Measurements from ENCODE around the gene PJA1.

The PJA1 gene

GRCh38 chrX:69124108-69124507, 41.1 kb downstream of the PJA1 start:
- H3K27ac ChIP-seq (ENCODE audit: low read depth, low read length), result no peak overlapping the region
- H3K9me3 ChIP-seq (ENCODE audit: control insufficient read depth in 5 of 5, low read length in 5 of 5), result no peaks in the 10 kb centered on the region
- no peak overlapping the region for H3K4me3 ChIP-seq (ENCODE audit: low read depth in 1 of 5, low read length in 5 of 5)
- peaks cover 3 to 27% (median 9%) of the 10 kb centered on the region in 5 donors for H3K4me1 ChIP-seq (ENCODE audit: control insufficient read depth in 5 of 5, insufficient read depth in 5 of 5, low read length in 5 of 5)
- H3K9ac ChIP-seq (ENCODE audit: low read length in 5 of 5), result no peak overlapping the region
- H3K27me3 ChIP-seq (ENCODE audit: control insufficient read depth in 5 of 5, insufficient read depth in 4 of 5, low read length in 5 of 5), result peaks cover 0 to 40% (median 21%) of the 10 kb centered on the region in 5 donors
- H3K36me3 ChIP-seq (ENCODE audit: control insufficient read depth in 5 of 5, insufficient read depth in 5 of 5, low read length in 5 of 5), result no peaks in the 10 kb centered on the region

- H3K9ac ChIP-seq (ENCODE audit: low read length in 5 of 5), result no peak overlapping the region
- no peaks in the 10 kb centered on the region for H3K36me3 ChIP-seq (ENCODE audit: control insufficient read depth in 5 of 5, insufficient read depth in 5 of 5, low read length in 5 of 5)
- no peak overlapping the region for H3K4me3 ChIP-seq (ENCODE audit: low read depth in 1 of 5, low read length in 5 of 5)
- H3K27ac ChIP-seq (ENCODE audit: low read depth, low read length), result no peak overlapping the region
- H3K4me1 ChIP-seq (ENCODE audit: control insufficient read depth in 5 of 5, insufficient read depth in 5 of 5, low read length in 5 of 5), result peaks cover 3 to 21% (median 4%) of the 10 kb centered on the region in 5 donors
- peaks cover 0 to 39% (median 21%) of the 10 kb centered on the region in 5 donors for H3K27me3 ChIP-seq (ENCODE audit: control insufficient read depth in 5 of 5, insufficient read depth in 4 of 5, low read length in 5 of 5)
- no peaks in the 10 kb centered on the region for H3K9me3 ChIP-seq (ENCODE audit: control insufficient read depth in 5 of 5, low read length in 5 of 5)
These were observed 41.8 kb downstream of the PJA1 start for GRCh38 chrX:69123481-69123880.

DNA sequence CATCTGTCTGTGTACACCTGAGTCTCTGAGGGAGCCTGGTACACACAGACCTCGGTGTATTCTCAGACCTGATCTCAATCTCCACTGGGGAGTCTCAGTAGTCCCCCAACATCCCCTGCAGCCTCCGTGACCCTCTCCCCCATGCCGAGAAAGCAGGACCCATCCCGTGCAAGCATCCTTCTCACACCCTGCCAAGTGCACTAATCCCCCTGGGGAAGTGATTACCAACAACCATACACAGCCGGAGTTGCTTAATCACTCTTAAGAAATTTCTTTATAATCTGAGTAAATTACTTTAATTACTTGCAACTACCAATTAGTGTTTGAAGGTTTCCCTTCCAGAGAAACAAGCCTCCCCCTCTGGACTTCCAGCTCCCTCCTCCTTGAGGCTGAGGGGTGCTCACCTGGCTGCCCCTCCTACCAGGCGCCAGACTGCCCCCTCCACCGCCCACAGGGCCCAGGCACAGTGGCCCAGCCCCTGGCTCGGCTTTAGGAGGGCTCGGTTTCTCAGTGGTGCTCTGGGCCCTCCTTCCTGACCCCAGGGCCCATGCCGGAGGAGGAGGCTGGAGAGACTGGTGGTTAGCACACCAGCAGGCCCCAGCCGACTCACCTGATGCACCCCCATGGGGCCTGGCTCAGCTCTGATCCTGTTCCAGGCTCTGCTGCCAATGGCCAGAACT, 43.8 kb downstream of the PJA1 start:
- Histone ChIP-seq H3K9me3 (ENCODE audit: control insufficient read depth in 5 of 5, low read length in 5 of 5) (no peaks in the 10 kb centered on the region), H3K27me3 (ENCODE audit: control insufficient read depth in 5 of 5, insufficient read depth in 4 of 5, low read length in 5 of 5) (peaks cover 0 to 32% (median 16%) of the 10 kb centered on the region in 5 donors)

DNA sequence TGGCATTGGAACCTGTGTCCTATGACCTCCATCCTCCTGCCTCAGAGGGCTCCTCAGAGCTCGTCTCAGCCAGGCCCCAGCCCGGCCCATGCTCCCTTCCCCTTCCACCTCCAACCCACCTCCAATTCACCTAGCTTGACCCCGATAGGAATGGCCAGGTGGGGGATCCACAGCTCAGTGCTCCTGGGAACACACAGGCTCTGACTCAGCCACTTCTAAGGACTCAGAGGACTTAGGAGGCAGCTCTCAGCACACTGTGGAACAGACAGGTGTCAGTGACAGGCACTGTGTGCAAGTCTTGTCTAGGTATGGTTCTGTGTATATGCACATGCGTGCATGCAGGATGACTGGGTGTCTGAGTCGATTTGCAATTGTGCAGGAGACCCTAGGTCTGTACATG, 44.8 kb downstream of the PJA1 start:
- Histone ChIP-seq H3K9me3 (ENCODE audit: control insufficient read depth in 5 of 5, low read length in 5 of 5) (no peaks in the 10 kb centered on the region), H3K4me1 (ENCODE audit: control insufficient read depth in 5 of 5, insufficient read depth in 5 of 5, low read length in 5 of 5) (peaks cover 0 to 13% (median 3%) of the 10 kb centered on the region in 5 donors), H3K27ac (ENCODE audit: low read depth, low read length) (no peak overlapping the region), H3K4me3 (ENCODE audit: low read depth in 1 of 5, low read length in 5 of 5) (no peak overlapping the region), H3K9ac (ENCODE audit: low read length in 5 of 5) (no peak overlapping the region), H3K36me3 (ENCODE audit: control insufficient read depth in 5 of 5, insufficient read depth in 5 of 5, low read length in 5 of 5) (no peaks in the 10 kb centered on the region), H3K27me3 (ENCODE audit: control insufficient read depth in 5 of 5, insufficient read depth in 4 of 5, low read length in 5 of 5) (peaks cover 0 to 35% (median 9%) of the 10 kb centered on the region in 5 donors)

More for the DNA sequence above, 43.8 kb downstream of the PJA1 start:
- Histone ChIP-seq H3K4me3 (ENCODE audit: low read depth in 1 of 5, low read length in 5 of 5) (no peak overlapping the region), H3K36me3 (ENCODE audit: control insufficient read depth in 5 of 5, insufficient read depth in 5 of 5, low read length in 5 of 5) (no peaks in the 10 kb centered on the region), H3K4me1 (ENCODE audit: control insufficient read depth in 5 of 5, insufficient read depth in 5 of 5, low read length in 5 of 5) (peaks cover 0 to 14% (median 3%) of the 10 kb centered on the region in 5 donors), H3K27ac (ENCODE audit: low read depth, low read length) (no peak overlapping the region), H3K9ac (ENCODE audit: low read length in 5 of 5) (no peak overlapping the region)

DNA sequence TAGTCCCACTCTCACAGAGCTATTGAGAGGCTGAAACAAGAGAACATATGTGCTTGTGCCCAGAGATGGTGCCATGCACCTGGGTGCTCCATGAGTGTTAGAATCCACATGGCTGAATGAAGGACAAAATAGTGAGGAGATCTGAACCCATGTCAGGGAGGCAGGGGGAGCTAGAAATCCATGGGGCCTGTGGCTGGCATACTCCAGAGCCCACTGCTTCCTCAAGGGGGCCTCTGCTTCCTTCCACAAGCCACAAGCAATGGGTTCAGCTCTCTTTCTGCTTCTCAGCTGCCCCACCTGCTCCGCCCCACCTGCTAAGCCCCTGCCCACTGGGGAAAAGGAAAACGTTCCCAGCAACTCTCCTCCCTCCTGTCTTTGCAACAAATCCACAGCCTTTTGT, 46.1 kb downstream of the PJA1 start:
- no peaks in the 10 kb centered on the region for H3K36me3 ChIP-seq (ENCODE audit: control insufficient read depth in 5 of 5, insufficient read depth in 5 of 5, low read length in 5 of 5)
- peaks cover 0 to 36% (median 12%) of the 10 kb centered on the region in 5 donors for H3K27me3 ChIP-seq (ENCODE audit: control insufficient read depth in 5 of 5, insufficient read depth in 4 of 5, low read length in 5 of 5)
- peaks cover 0 to 13% (median 3%) of the 10 kb centered on the region in 5 donors for H3K4me1 ChIP-seq (ENCODE audit: control insufficient read depth in 5 of 5, insufficient read depth in 5 of 5, low read length in 5 of 5)
- H3K4me3 ChIP-seq (ENCODE audit: low read depth in 1 of 5, low read length in 5 of 5), result no peak overlapping the region
- no peak overlapping the region for H3K27ac ChIP-seq (ENCODE audit: low read depth, low read length)
- no peaks in the 10 kb centered on the region for H3K9me3 ChIP-seq (ENCODE audit: control insufficient read depth in 5 of 5, low read length in 5 of 5)
- H3K9ac ChIP-seq (ENCODE audit: low read length in 5 of 5), result no peak overlapping the region

DNA sequence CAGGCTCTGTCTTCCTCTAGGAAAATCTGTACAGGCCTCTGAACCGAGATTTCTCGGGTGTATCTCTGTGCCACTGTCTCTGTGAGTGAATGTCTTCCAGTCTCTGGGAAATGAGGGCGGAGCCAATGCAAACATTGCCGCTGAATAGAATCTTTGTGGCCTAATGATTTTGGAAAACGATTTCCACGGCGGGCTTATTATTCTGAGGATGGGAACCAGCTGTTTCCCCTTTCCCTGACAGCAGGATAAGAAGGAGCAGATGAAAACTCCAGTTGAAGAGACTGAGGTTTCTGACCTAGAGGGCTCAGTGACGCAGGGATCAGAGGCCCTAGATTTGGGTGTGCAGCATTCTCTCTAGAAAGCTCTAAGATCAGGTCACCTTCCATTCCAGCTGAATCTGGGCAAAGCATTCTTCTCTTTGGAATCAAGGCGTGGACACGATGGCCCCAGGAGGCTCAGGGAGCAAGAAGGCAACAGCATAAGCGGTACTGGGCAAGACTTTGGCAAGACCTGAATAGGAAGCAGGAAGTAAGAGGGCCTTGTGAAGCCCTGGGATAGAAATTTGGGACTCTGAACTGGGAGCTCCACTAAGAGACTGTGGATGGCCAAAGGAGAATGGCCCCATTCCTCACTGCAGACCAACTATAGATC, 47.3 kb downstream of the PJA1 start:
- Histone ChIP-seq H3K27ac (ENCODE audit: low read depth, low read length) (no peak overlapping the region), H3K9ac (ENCODE audit: low read length in 5 of 5) (no peak overlapping the region), H3K36me3 (ENCODE audit: control insufficient read depth in 5 of 5, insufficient read depth in 5 of 5, low read length in 5 of 5) (no peaks in the 10 kb centered on the region), H3K4me3 (ENCODE audit: low read depth in 1 of 5, low read length in 5 of 5) (no peak overlapping the region), H3K27me3 (ENCODE audit: control insufficient read depth in 5 of 5, insufficient read depth in 4 of 5, low read length in 5 of 5) (peaks cover 0 to 30% (median 9%) of the 10 kb centered on the region in 5 donors), H3K4me1 (ENCODE audit: control insufficient read depth in 5 of 5, insufficient read depth in 5 of 5, low read length in 5 of 5) (peaks cover 0 to 13% (median 3%) of the 10 kb centered on the region in 5 donors), H3K9me3 (ENCODE audit: control insufficient read depth in 5 of 5, low read length in 5 of 5) (no peaks in the 10 kb centered on the region)

- Histone ChIP-seq H3K9ac (ENCODE audit: low read length in 5 of 5) (no peak overlapping the region), H3K9me3 (ENCODE audit: control insufficient read depth in 5 of 5, low read length in 5 of 5) (no peaks in the 10 kb centered on the region), H3K4me1 (ENCODE audit: control insufficient read depth in 5 of 5, insufficient read depth in 5 of 5, low read length in 5 of 5) (peaks cover 0 to 4% (median 0%) of the 10 kb centered on the region in 5 donors), H3K4me3 (ENCODE audit: low read depth in 1 of 5, low read length in 5 of 5) (no peak overlapping the region), H3K36me3 (ENCODE audit: control insufficient read depth in 5 of 5, insufficient read depth in 5 of 5, low read length in 5 of 5) (no peaks in the 10 kb centered on the region), H3K27me3 (ENCODE audit: control insufficient read depth in 5 of 5, insufficient read depth in 4 of 5, low read length in 5 of 5) (peaks cover 0 to 19% (median 10%) of the 10 kb centered on the region in 5 donors), H3K27ac (ENCODE audit: low read depth, low read length) (no peak overlapping the region)
These were observed 49.2 kb downstream of the PJA1 start for GRCh38 chrX:69116077-69116476.

DNA sequence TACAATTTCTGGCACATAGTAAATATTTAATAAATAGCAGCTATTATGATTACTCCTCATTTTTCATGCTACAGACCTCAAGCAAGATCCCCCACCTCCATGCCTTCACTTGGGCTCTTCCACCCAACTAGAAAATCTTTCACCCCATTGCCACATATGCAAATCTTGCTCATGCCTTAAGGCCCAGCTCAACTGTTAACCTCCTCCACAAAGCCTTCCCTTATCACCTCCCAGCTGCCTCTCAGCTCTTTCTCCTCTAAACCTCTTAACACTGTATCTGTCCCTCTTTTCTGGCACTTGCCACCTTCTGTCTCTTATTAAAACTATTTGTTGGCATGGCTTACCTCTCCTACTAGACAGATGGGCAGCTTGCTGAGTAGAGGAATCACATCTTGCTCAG, 51.5 kb downstream of the PJA1 start:
- Histone ChIP-seq H3K9me3 (ENCODE audit: control insufficient read depth in 5 of 5, low read length in 5 of 5) (no peaks in the 10 kb centered on the region), H3K27me3 (ENCODE audit: control insufficient read depth in 5 of 5, insufficient read depth in 4 of 5, low read length in 5 of 5) (peaks cover 0 to 20% (median 16%) of the 10 kb centered on the region in 5 donors), H3K27ac (ENCODE audit: low read depth, low read length) (no peak overlapping the region), H3K36me3 (ENCODE audit: control insufficient read depth in 5 of 5, insufficient read depth in 5 of 5, low read length in 5 of 5) (no peaks in the 10 kb centered on the region), H3K9ac (ENCODE audit: low read length in 5 of 5) (no peak overlapping the region), H3K4me1 (ENCODE audit: control insufficient read depth in 5 of 5, insufficient read depth in 5 of 5, low read length in 5 of 5) (peaks cover 2 to 17% (median 12%) of the 10 kb centered on the region in 5 donors), H3K4me3 (ENCODE audit: low read depth in 1 of 5, low read length in 5 of 5) (no peak overlapping the region)

Data from subcutaneous abdominal adipose tissue (tissue), 5 donors.